ENCODE results near the gene CDH22.

The CDH22 gene

GRCh38 chr20:46154305-46154704 lies 154.0 kb downstream of the CDH22 start:
- no peak overlapping the region for H3K9ac ChIP-seq (ENCODE audit: low read length)
- H3K36me3 ChIP-seq (ENCODE audit: control insufficient read depth, insufficient read depth, low read length) = no peaks in the 10 kb centered on the region
- H3K9me3 ChIP-seq (ENCODE audit: control insufficient read depth, low read length) = no peaks in the 10 kb centered on the region
- peaks cover 16% of the 10 kb centered on the region for H3K27me3 ChIP-seq (ENCODE audit: control insufficient read depth, insufficient read depth, low read length)
- no peaks in the 10 kb centered on the region for H3K4me1 ChIP-seq (ENCODE audit: control insufficient read depth, insufficient read depth, low read length)
- H3K4me3 ChIP-seq (ENCODE audit: low read length) = no peak overlapping the region

- H3K36me3 ChIP-seq (ENCODE audit: control insufficient read depth, insufficient read depth, low read length) = no peaks in the 10 kb centered on the region
- no peak overlapping the region for H3K4me3 ChIP-seq (ENCODE audit: low read length)
- H3K9me3 ChIP-seq (ENCODE audit: control insufficient read depth, low read length) = no peaks in the 10 kb centered on the region
- no peaks in the 10 kb centered on the region for H3K4me1 ChIP-seq (ENCODE audit: control insufficient read depth, insufficient read depth, low read length)
- no peak overlapping the region for H3K9ac ChIP-seq (ENCODE audit: low read length)
- peaks cover 12% of the 10 kb centered on the region for H3K27me3 ChIP-seq (ENCODE audit: control insufficient read depth, insufficient read depth, low read length)
Measured at GRCh38 chr20:46152824-46153586, 155.3 kb downstream of the CDH22 start.

- no peaks in the 10 kb centered on the region for H3K36me3 ChIP-seq (ENCODE audit: control insufficient read depth, insufficient read depth, low read length)
- H3K9ac ChIP-seq (ENCODE audit: low read length) = no peak overlapping the region
- H3K27me3 ChIP-seq (ENCODE audit: control insufficient read depth, insufficient read depth, low read length) = peaks cover 12% of the 10 kb centered on the region
- no peak overlapping the region for H3K4me3 ChIP-seq (ENCODE audit: low read length)
- H3K9me3 ChIP-seq (ENCODE audit: control insufficient read depth, low read length) = no peaks in the 10 kb centered on the region
- H3K4me1 ChIP-seq (ENCODE audit: control insufficient read depth, insufficient read depth, low read length) = no peaks in the 10 kb centered on the region
Measured at GRCh38 chr20:46151936-46152335, 156.4 kb downstream of the CDH22 start.

DNA sequence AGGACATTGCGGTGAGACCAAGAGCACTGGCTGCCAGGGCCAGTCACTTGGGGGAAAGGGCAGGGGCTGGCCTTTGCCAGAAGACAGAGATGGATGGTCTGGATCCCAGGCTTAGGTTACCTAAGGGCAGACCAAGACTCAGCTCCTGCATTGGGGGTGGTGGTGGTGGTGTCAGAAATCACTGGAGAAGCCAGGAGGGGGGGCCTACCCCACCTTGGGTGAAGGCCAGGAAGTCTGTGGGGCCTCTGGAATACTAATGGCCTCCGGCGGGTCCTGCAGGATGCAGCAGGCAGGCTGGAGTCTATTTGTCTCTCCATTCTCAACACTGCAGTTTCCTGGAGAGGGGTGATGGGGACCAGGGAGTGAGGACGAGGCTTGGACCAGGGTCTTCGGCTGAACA lies 157.4 kb downstream of the CDH22 start:
- Histone ChIP-seq H3K9ac (ENCODE audit: low read length) (no peak overlapping the region), H3K9me3 (ENCODE audit: control insufficient read depth, low read length) (no peaks in the 10 kb centered on the region), H3K27me3 (ENCODE audit: control insufficient read depth, insufficient read depth, low read length) (peaks cover 12% of the 10 kb centered on the region), H3K4me1 (ENCODE audit: control insufficient read depth, insufficient read depth, low read length) (no peaks in the 10 kb centered on the region), H3K4me3 (ENCODE audit: low read length) (no peak overlapping the region), H3K36me3 (ENCODE audit: control insufficient read depth, insufficient read depth, low read length) (no peaks in the 10 kb centered on the region)

DNA sequence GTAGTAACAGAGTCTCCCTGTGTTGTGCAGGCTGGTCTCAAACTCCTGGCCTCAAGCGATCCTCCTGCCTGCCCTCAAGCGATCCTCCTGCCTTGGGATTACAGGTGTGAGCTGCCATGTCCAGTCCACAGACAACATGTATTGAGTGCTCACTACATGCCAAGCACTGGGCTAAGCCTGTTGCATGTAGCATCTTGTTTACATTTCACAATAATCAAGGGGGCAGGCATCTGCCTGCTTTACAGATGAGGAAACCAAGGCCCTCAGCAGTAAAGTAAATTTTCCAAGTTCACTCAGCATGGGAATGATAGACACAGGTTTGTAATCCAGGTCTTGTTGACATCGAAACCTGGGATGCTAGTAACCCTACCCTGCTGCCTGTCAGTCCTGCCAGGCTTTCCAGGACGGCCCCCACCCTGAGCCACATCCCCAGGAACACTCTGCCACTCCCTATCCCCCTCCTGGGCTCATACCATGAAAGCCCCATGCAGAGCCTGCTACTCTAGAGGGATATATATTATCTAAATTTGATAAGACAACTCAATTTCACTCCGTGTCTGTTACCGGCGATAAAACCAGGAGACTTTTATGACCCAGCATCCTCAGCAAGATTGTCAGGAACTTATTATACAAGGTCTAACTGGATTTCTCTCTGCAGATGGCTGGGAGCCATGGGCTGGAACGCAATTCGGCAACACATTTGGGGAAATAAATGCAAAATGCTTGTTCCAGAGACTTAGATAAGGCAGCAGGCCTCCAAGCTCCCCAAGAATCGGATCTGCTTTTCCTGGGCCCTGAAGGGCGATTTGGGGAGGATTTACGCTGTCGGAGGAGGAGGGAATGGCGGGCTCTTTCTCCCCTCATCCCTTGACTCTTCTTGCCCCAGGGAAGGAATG lies 159.7 kb downstream of the CDH22 start:
- H3K9ac ChIP-seq (ENCODE audit: low read length) = no peak overlapping the region
- no peak overlapping the region for H3K4me3 ChIP-seq (ENCODE audit: low read length)
- H3K4me1 ChIP-seq (ENCODE audit: control insufficient read depth, insufficient read depth, low read length) = no peaks in the 10 kb centered on the region
- no peaks in the 10 kb centered on the region for H3K9me3 ChIP-seq (ENCODE audit: control insufficient read depth, low read length)
- H3K27me3 ChIP-seq (ENCODE audit: control insufficient read depth, insufficient read depth, low read length) = peaks cover 9% of the 10 kb centered on the region
- H3K36me3 ChIP-seq (ENCODE audit: control insufficient read depth, insufficient read depth, low read length) = no peaks in the 10 kb centered on the region

- Histone ChIP-seq H3K4me1 (ENCODE audit: control insufficient read depth, insufficient read depth, low read length) (no peaks in the 10 kb centered on the region), H3K27me3 (ENCODE audit: control insufficient read depth, insufficient read depth, low read length) (peaks cover 15% of the 10 kb centered on the region), H3K36me3 (ENCODE audit: control insufficient read depth, insufficient read depth, low read length) (no peaks in the 10 kb centered on the region), H3K9ac (ENCODE audit: low read length) (no peak overlapping the region), H3K4me3 (ENCODE audit: low read length) (no peak overlapping the region), H3K9me3 (ENCODE audit: control insufficient read depth, low read length) (no peaks in the 10 kb centered on the region)
Measured at GRCh38 chr20:46145713-46146112, 162.6 kb downstream of the CDH22 start.

DNA sequence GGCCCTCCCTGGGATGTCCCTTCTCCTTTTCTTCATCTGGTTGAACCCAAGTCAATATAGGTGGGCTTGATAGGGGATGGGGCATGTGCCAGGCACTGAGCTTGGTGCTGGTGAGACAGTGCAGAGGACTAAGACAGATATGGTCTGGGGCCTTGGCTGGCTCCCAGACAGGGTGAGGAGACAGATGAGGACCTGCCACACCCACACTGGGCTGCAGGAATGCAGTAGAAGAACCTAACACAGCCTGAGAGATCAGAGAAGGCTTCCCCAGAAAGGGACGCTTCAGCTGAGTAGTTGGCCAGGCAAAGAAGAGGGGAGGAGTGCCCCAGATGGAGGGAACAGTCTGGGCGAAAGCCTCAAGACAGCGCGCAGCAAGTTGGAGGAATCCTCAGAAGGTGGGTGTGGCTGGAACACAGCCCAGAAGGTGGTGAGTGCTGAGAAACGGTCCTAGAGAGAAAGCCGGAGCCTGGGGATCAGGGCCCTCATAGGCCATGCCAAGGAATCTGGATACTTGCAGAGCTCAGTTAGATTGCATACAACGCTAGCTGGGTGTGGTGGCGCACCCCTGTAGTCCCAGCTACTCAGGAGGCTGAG lies 163.8 kb downstream of the CDH22 start:
- Histone ChIP-seq H3K36me3 (ENCODE audit: control insufficient read depth, insufficient read depth, low read length) (no peaks in the 10 kb centered on the region), H3K9ac (ENCODE audit: low read length) (no peak overlapping the region), H3K4me1 (ENCODE audit: control insufficient read depth, insufficient read depth, low read length) (peaks cover 4% of the 10 kb centered on the region), H3K4me3 (ENCODE audit: low read length) (no peak overlapping the region), H3K9me3 (ENCODE audit: control insufficient read depth, low read length) (no peaks in the 10 kb centered on the region), H3K27me3 (ENCODE audit: control insufficient read depth, insufficient read depth, low read length) (peaks cover 21% of the 10 kb centered on the region)

- Histone ChIP-seq H3K9me3 (ENCODE audit: control insufficient read depth, low read length) (no peaks in the 10 kb centered on the region), H3K36me3 (ENCODE audit: control insufficient read depth, insufficient read depth, low read length) (no peaks in the 10 kb centered on the region), H3K9ac (ENCODE audit: low read length) (no peak overlapping the region), H3K4me1 (ENCODE audit: control insufficient read depth, insufficient read depth, low read length) (peaks cover 4% of the 10 kb centered on the region), H3K27me3 (ENCODE audit: control insufficient read depth, insufficient read depth, low read length) (peaks cover 30% of the 10 kb centered on the region), H3K4me3 (ENCODE audit: low read length) (no peak overlapping the region)
Measured at GRCh38 chr20:46142124-46142523, 166.2 kb downstream of the CDH22 start.

DNA sequence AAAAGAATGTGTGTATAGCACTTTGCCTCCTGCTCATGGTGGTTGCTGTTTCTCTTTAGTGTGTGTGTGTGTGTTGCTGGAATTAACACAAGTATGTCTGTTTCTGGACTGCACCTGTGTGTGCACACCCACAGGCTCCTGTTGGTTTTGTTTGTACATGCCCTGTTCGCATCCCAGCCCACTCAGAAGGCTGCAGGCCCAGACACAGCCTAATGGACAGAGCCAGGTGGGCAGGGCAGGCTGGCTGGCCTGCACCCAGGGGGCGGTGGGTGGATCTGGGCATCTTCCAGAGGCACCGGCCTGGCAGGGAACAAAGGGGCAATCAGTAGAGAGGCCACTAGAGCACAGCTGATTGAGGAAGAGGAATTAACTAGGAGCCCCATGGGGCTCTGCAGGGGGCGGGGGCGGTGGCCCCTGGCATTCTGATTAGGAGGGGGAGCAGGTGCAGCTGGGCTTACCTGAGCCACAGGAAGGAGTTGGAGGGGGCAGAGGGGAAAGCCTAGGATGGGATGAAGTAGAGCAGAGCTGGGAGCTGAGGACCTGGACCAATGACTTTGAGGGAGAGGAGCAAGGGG lies 168.3 kb downstream of the CDH22 start:
- H3K27me3 ChIP-seq (ENCODE audit: control insufficient read depth, insufficient read depth, low read length) = peaks cover 35% of the 10 kb centered on the region
- H3K36me3 ChIP-seq (ENCODE audit: control insufficient read depth, insufficient read depth, low read length) = no peaks in the 10 kb centered on the region
- no peak overlapping the region for H3K9ac ChIP-seq (ENCODE audit: low read length)
- no peak overlapping the region for H3K4me3 ChIP-seq (ENCODE audit: low read length)
- H3K4me1 ChIP-seq (ENCODE audit: control insufficient read depth, insufficient read depth, low read length) = peaks cover 4% of the 10 kb centered on the region
- no peaks in the 10 kb centered on the region for H3K9me3 ChIP-seq (ENCODE audit: control insufficient read depth, low read length)

DNA sequence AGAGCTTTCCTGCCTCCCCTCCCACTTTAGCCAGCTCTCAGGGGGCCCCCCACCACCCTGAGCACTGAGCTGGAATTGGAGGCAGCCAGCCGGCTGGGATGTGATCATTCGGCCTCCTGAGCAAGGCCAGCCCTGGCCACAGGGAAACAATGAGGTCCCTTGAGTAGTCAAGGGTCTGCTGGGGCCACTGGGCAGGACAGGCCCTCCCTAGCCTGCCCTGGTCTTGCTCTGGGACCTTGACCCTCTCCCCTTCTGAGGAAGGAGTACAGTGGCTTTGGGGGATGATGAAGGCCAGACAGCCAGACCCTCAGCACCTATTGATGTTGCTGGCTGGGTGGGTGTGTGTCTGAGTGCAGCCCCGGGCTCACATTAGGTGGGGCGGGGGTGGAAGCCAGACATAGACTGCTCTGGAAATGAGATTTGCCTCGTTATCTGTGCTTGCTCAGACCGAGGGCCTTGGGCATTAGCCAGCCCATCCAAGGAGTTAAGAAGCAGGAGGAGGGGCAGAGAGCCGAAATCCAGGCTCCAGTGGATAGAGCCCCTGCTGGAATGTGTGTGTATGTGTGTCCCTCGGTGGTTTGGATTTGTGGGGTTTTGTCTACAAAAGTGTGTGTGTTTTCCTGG lies 168.9 kb downstream of the CDH22 start:
- peaks cover 4% of the 10 kb centered on the region for H3K4me1 ChIP-seq (ENCODE audit: control insufficient read depth, insufficient read depth, low read length)
- no peaks in the 10 kb centered on the region for H3K36me3 ChIP-seq (ENCODE audit: control insufficient read depth, insufficient read depth, low read length)
- peaks cover 34% of the 10 kb centered on the region for H3K27me3 ChIP-seq (ENCODE audit: control insufficient read depth, insufficient read depth, low read length)
- no peak overlapping the region for H3K9ac ChIP-seq (ENCODE audit: low read length)
- H3K9me3 ChIP-seq (ENCODE audit: control insufficient read depth, low read length) = no peaks in the 10 kb centered on the region
- H3K4me3 ChIP-seq (ENCODE audit: low read length) = no peak overlapping the region

DNA sequence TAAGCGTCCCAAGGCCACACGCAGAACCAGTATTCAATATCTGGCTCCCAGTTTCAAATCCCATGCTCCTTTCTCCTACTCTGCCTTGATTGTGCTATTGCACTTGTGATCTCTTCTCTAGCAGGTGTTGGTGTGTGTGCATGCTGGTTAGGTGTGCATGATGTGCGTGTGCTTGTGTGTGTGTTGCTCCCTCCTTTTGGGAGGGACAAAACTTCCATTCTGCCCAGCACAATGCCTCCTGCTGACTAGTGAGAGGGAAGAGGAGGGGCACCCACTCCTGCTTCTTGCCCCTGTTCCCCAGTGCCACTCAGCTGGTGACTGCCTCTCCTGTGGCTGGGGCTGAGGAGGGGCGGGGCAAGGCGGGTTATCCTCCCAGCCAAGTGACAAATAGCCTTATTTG lies 170.5 kb downstream of the CDH22 start:
- H3K4me1 ChIP-seq (ENCODE audit: control insufficient read depth, insufficient read depth, low read length) = peaks cover 4% of the 10 kb centered on the region
- peaks cover 31% of the 10 kb centered on the region for H3K27me3 ChIP-seq (ENCODE audit: control insufficient read depth, insufficient read depth, low read length)
- H3K4me3 ChIP-seq (ENCODE audit: low read length) = no peak overlapping the region

More for the DNA sequence above, 170.5 kb downstream of the CDH22 start:
- no peak overlapping the region for H3K9ac ChIP-seq (ENCODE audit: low read length)
- H3K36me3 ChIP-seq (ENCODE audit: control insufficient read depth, insufficient read depth, low read length) = no peaks in the 10 kb centered on the region
- no peaks in the 10 kb centered on the region for H3K9me3 ChIP-seq (ENCODE audit: control insufficient read depth, low read length)
